Esophagus squamous epithelium (tissue), 5 donors: ENCODE data around the gene GYS1. TPM values are rescaled to one million over a fixed set of nuclear protein-coding genes. Genes with fewer than 3 reads are reported as not detected.

Source experiments
- DNase-seq: peaks from one replicate; lab custom pipeline; 2025; lab: John Stamatoyannopoulos, UW
- H3K27ac ChIP-seq, 4 donors: fragments of 200-600 bp; sonication (generic); one replicate each; pipeline ENCODE4 v1.5.1; 2016 to 2019; ENCODE audit warnings: mild to moderate bottlenecking in 1 of 4
- H3K27me3 ChIP-seq, 4 donors: fragments of 200-600 bp; sonication (generic); 1 replicate in 3 of 4; 2 replicates in 1 of 4; pipeline versions ENCODE4 v1.5.1 to v1.6.0; 2017 to 2021; ENCODE audit warnings: antibody characterized with exemption in 1 of 4
- H3K36me3 ChIP-seq, 3 donors: fragments of 200-600 bp; sonication (generic); one replicate each; pipeline ENCODE4 v1.5.1; 2016 to 2019
- H3K4me1 ChIP-seq, 3 donors: fragments of 200-600 bp; sonication (generic); one replicate each; pipeline ENCODE4 v1.5.1; 2017 to 2019
- H3K4me3 ChIP-seq, 4 donors: fragments of 200-600 bp; sonication (generic); 1 replicate in 3 of 4; 2 replicates in 1 of 4; pipeline ENCODE4 v1.5.1; 2016 to 2019; ENCODE audit warnings: mild to moderate bottlenecking in 2 of 4, moderate library complexity in 1 of 4
- H3K9me3 ChIP-seq, 3 donors: fragments of 200-600 bp; sonication (generic); one replicate each; pipeline ENCODE4 v1.5.1; 2016 to 2019
- CTCF ChIP-seq, 6 experiments: fragments of 450-650 bp in 4 of 6; fragments of 200-600 bp in 2 of 6; sonication (generic) in 2 of 6; IDR thresholded peaks; one replicate each; pipeline ENCODE4 v1.5.1; 2016 to 2019; ENCODE audit warnings: antibody characterized with exemption in 6 of 6, mild to moderate bottlenecking in 4 of 6, moderate library complexity in 4 of 6
- POLR2A ChIP-seq, 4 donors: fragments of 450-650 bp; IDR thresholded peaks; one replicate each; pipeline ENCODE4 v1.6.1; 2017; ENCODE audit warnings: antibody characterized with exemption in 4 of 4, mild to moderate bottlenecking in 4 of 4, moderate library complexity in 3 of 4
- WGBS, 2 donors: methylation state at CpG; one replicate each; pipeline ENCODE4 v1.1.5; 2018; 5-methylcytosine and 5-hydroxymethylcytosine counted together
- intact Hi-C: fragments of 100-400 bp; cut with DNase I; formaldehyde crosslinking; loops from one replicate; pipeline ENCODE4 v1.15.0; 2022
- total RNA-seq, 4 donors: library from RNA; depleted of rRNA; stranded (reverse); fragments of >200 nt; gene quantifications; one replicate each; pipeline ENCODE4 v1.1.0, GENCODE V29; 2016
- donor health status: DM: yes; HTN: yes; CAD: no.

Gene GYS1
- total RNA-seq, 4 donors from 2014 or later, result 30.6 to 47.6 (median 39.5) TPM

GRCh38 chr19:49014123-49014869, 21.2 kb upstream of the GYS1 start:
- TF ChIP-seq POLR2A (IDR thresholded peaks at IDR 0.05), result no peak
- TF ChIP-seq CTCF (IDR thresholded peaks at IDR 0.05), result no peak
- intact Hi-C loops, result no loop called here
- peaks cover 0 to 22% (median 17%) of the 10 kb centered on the region in 3 donors for H3K4me1 ChIP-seq
- DNase-seq, result no peak
- H3K27ac ChIP-seq, result no peak overlapping the region
- peaks cover 15 to 76% (median 19%) of the 10 kb centered on the region in 3 donors for H3K36me3 ChIP-seq
- H3K4me3 ChIP-seq, result no peak overlapping the region
- 86 to 92% methylated on average over 10 to 19 of the region's 32 CpGs for WGBS, 2 donors
- peaks cover 0 to 22% (median 0%) of the 10 kb centered on the region in 4 donors for H3K27me3 ChIP-seq
- H3K9me3 ChIP-seq, result no peaks in the 10 kb centered on the region

- no peak overlapping the region for H3K27ac ChIP-seq
- H3K4me1 ChIP-seq, result no peaks in the 10 kb centered on the region
- H3K27me3 ChIP-seq, result no peaks in the 10 kb centered on the region
- H3K9me3 ChIP-seq, result no peaks in the 10 kb centered on the region
- DNase-seq, result no peak
- 78 to 97% methylated on average over 5 to 6 of the region's 17 CpGs for WGBS, 2 donors
- H3K36me3 ChIP-seq, result peaks cover 18 to 97% (median 34%) of the 10 kb centered on the region in 3 donors
- H3K4me3 ChIP-seq, result no peak overlapping the region
- no peak for TF ChIP-seq POLR2A (IDR thresholded peaks at IDR 0.05)
- no peak for TF ChIP-seq CTCF (IDR thresholded peaks at IDR 0.05)
- intact Hi-C loops, result no loop called here
Measured at GRCh38 chr19:49011194-49011593, 18.1 kb upstream of the GYS1 start.

- TF ChIP-seq CTCF (IDR thresholded peaks at IDR 0.05), result no peak
- TF ChIP-seq POLR2A (IDR thresholded peaks at IDR 0.05), result no peak
- Histone ChIP-seq H3K27ac (no peak overlapping the region), H3K4me1 (no peaks in the 10 kb centered on the region), H3K27me3 (no peaks in the 10 kb centered on the region), H3K4me3 (no peak overlapping the region), H3K9me3 (no peaks in the 10 kb centered on the region), H3K36me3 (peaks cover 15 to 97% (median 39%) of the 10 kb centered on the region in 3 donors)
- no peak for DNase-seq
- intact Hi-C loops, result no loop called here
- WGBS, 2 donors, result 89 to 91% methylated on average over 12 to 16 of the region's 18 CpGs
Measured at GRCh38 chr19:49010453-49010852, 17.3 kb upstream of the GYS1 start.

GRCh38 chr19:49009828-49010227, 16.7 kb upstream of the GYS1 start:
- peaks cover 18 to 97% (median 43%) of the 10 kb centered on the region in 3 donors for H3K36me3 ChIP-seq

More at GRCh38 chr19:49009828-49010227, 16.7 kb upstream of the GYS1 start:
- no peak for DNase-seq
- Histone ChIP-seq H3K4me3 (no peak overlapping the region), H3K27me3 (no peaks in the 10 kb centered on the region), H3K9me3 (no peaks in the 10 kb centered on the region), H3K4me1 (no peaks in the 10 kb centered on the region), H3K27ac (no peak overlapping the region)
- TF ChIP-seq CTCF (IDR thresholded peaks at IDR 0.05), result no peak
- no peak for TF ChIP-seq POLR2A (IDR thresholded peaks at IDR 0.05)
- 96 to 99% methylated on average over 11 to 15 of the region's 18 CpGs for WGBS, 2 donors
- intact Hi-C loops, result no loop called here
